ENCODE results near the gene SCN3A. TPM values are rescaled to one million over a fixed set of nuclear protein-coding genes. Genes with fewer than 3 reads are reported as not detected.

The SCN3A gene
- total RNA-seq, 6 experiments from 2014 or later: 0.14 to 2.2 (median 1.9) TPM; not detected in 1

GRCh38 chr2:165149439-165149838 is 54.4 kb downstream of the SCN3A start:
- Mint-ChIP-seq H3K27ac (no peak overlapping the region), H3K9me3 (no peaks in the 10 kb centered on the region), H3K4me3 (no peak overlapping the region), H3K36me3 (ENCODE audit: low read depth) (no peaks in the 10 kb centered on the region), H3K27me3 (ENCODE audit: insufficient read depth) (peaks cover 2% of the 10 kb centered on the region), H3K4me1 (ENCODE audit: low read depth) (no peaks in the 10 kb centered on the region)
- TF ChIP-seq CTCF (IDR thresholded peaks at IDR 0.05): no peak
- DNase-seq: no peak

GRCh38 chr2:165147186-165148045 is 56.4 kb downstream of the SCN3A start:
- no peak for DNase-seq
- no peak overlapping the region for H3K27ac Mint-ChIP-seq
- H3K4me3 Mint-ChIP-seq: no peak overlapping the region
- H3K27me3 Mint-ChIP-seq (ENCODE audit: insufficient read depth): peaks cover 2% of the 10 kb centered on the region
- TF ChIP-seq CTCF (IDR thresholded peaks at IDR 0.05): no peak
- H3K36me3 Mint-ChIP-seq (ENCODE audit: low read depth): no peaks in the 10 kb centered on the region
- no peaks in the 10 kb centered on the region for H3K4me1 Mint-ChIP-seq (ENCODE audit: low read depth)
- no peaks in the 10 kb centered on the region for H3K9me3 Mint-ChIP-seq

GRCh38 chr2:165144315-165144714 is 59.5 kb downstream of the SCN3A start:
- no peak for DNase-seq
- H3K4me1 Mint-ChIP-seq (ENCODE audit: low read depth): no peaks in the 10 kb centered on the region
- peaks cover 2% of the 10 kb centered on the region for H3K27me3 Mint-ChIP-seq (ENCODE audit: insufficient read depth)
- no peaks in the 10 kb centered on the region for H3K36me3 Mint-ChIP-seq (ENCODE audit: low read depth)
- H3K27ac Mint-ChIP-seq: no peak overlapping the region
- H3K4me3 Mint-ChIP-seq: no peak overlapping the region
- H3K9me3 Mint-ChIP-seq: no peaks in the 10 kb centered on the region
- TF ChIP-seq CTCF (IDR thresholded peaks at IDR 0.05): no peak

GRCh38 chr2:165141601-165142354 is 62.1 kb downstream of the SCN3A start:
- no peak overlapping the region for H3K27ac Mint-ChIP-seq
- H3K9me3 Mint-ChIP-seq: no peaks in the 10 kb centered on the region
- peak; percentile 70 for TF ChIP-seq CTCF (IDR thresholded peaks at IDR 0.05)
- H3K27me3 Mint-ChIP-seq (ENCODE audit: insufficient read depth): peaks cover 1% of the 10 kb centered on the region
- H3K4me3 Mint-ChIP-seq: no peak overlapping the region
- no peak for DNase-seq
- no peaks in the 10 kb centered on the region for H3K36me3 Mint-ChIP-seq (ENCODE audit: low read depth)
- H3K4me1 Mint-ChIP-seq (ENCODE audit: low read depth): no peaks in the 10 kb centered on the region

GRCh38 chr2:165126244-165126643 is 77.6 kb downstream of the SCN3A start:
- Mint-ChIP-seq H3K27me3 (ENCODE audit: insufficient read depth) (no peaks in the 10 kb centered on the region; the same call in 1 of the 2 replicates), H3K4me1 (ENCODE audit: low read depth) (no peaks in the 10 kb centered on the region), H3K36me3 (ENCODE audit: low read depth) (no peaks in the 10 kb centered on the region), H3K9me3 (no peaks in the 10 kb centered on the region), H3K27ac (no peak overlapping the region), H3K4me3 (no peak overlapping the region)
- TF ChIP-seq CTCF (IDR thresholded peaks at IDR 0.05): no peak
- no peak for DNase-seq
